Measurements from ENCODE around the gene HSPBP1. TPM values are rescaled to one million over a fixed set of nuclear protein-coding genes. Genes with fewer than 3 reads are reported as not detected.

HSPBP1 gene
- total RNA-seq, 1 experiment from 2014 or later: 122 TPM

DNA sequence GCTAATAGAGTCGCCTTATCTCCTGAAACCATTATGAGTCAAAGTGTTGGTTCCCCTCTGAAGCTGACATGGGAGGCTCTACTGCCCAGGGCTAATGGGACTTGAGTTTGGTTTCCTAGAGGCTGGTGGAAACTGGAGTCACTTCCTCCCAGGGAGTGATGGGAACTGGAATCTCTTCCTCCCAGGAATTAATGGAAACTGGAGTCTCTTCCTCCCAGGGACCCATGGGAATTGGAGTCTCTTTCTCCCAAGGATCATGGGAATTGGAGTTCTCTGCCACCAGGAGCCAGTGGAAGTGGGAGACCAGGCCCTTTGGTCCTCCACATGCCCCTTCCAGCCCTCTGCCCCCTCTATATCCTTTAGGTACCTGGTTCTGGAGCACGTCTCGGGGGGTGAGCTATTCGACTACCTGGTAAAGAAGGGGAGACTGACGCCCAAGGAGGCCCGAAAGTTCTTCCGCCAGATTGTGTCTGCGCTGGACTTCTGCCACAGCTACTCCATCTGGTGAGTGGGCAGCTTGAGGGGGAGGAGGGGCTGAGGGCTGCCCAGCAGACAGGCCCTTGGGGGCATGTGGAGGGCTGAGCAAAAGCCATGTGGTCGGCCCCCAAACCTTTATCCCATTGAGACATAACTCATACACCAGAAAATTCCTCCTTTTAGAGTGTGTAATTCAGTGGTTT lies 9.3 kb upstream of the HSPBP1 start:
- ChIA-PET CTCF (no interaction called here), POLR2A (ENCODE audit: unreplicated experiment) (no interaction called here)

GRCh38 chr19:55287361-55288079 lies 7.6 kb upstream of the HSPBP1 start:
- H2AFZ ChIP-seq (ENCODE audit: low read length): no peak overlapping the region
- H3K9me2 ChIP-seq (replicated peaks; ENCODE audit: low read length): no peaks in the 10 kb centered on the region
- ChIA-PET POLR2A (ENCODE audit: unreplicated experiment) (no interaction called here), CTCF (no interaction called here)
- H3K4me2 ChIP-seq (ENCODE audit: low read length): no peak overlapping the region
- no peaks in the 10 kb centered on the region for H3K79me2 ChIP-seq (ENCODE audit: low read length)
- H3K4me3 ChIP-seq (ENCODE audit: low read length): no peak overlapping the region
- no peaks in the 10 kb centered on the region for H3K36me3 ChIP-seq (ENCODE audit: low read depth, low read length)
- H3K27ac ChIP-seq (ENCODE audit: low read length): no peak overlapping the region
- H3F3A ChIP-seq (ENCODE audit: low read length, unreplicated experiment): no peaks in the 10 kb centered on the region
- DNase-seq (no peak), ATAC-seq (no peak)
- no peaks in the 10 kb centered on the region for H3K9me3 ChIP-seq (ENCODE audit: low read length)
- BruUV-seq (replicated peaks): no TSS peak
- intact Hi-C loops (cut with micrococcal nuclease): no loop called here
- H4K20me1 ChIP-seq (ENCODE audit: low read length): no peaks in the 10 kb centered on the region
- no peaks in the 10 kb centered on the region for H3K4me1 ChIP-seq (ENCODE audit: insufficient read depth, low read length)
- H3K9ac ChIP-seq (ENCODE audit: low read length): no peak overlapping the region
- TF ChIP-seq, protein P1, sequence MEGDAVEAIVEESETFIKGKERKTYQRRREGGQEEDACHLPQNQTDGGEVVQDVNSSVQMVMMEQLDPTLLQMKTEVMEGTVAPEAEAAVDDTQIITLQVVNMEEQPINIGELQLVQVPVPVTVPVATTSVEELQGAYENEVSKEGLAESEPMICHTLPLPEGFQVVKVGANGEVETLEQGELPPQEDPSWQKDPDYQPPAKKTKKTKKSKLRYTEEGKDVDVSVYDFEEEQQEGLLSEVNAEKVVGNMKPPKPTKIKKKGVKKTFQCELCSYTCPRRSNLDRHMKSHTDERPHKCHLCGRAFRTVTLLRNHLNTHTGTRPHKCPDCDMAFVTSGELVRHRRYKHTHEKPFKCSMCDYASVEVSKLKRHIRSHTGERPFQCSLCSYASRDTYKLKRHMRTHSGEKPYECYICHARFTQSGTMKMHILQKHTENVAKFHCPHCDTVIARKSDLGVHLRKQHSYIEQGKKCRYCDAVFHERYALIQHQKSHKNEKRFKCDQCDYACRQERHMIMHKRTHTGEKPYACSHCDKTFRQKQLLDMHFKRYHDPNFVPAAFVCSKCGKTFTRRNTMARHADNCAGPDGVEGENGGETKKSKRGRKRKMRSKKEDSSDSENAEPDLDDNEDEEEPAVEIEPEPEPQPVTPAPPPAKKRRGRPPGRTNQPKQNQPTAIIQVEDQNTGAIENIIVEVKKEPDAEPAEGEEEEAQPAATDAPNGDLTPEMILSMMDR (conservative IDR thresholded peaks at IDR 0.05; ENCODE audit: low read depth, low read length): no peak
- TF ChIP-seq EZH2phosphoT487 (IDR thresholded peaks at IDR 0.05; ENCODE audit: borderline replicate concordance, low read length) (no peak), EZH2 (IDR thresholded peaks at IDR 0.05; ENCODE audit: low read length, unreplicated experiment) (no peak)
- H3K27me3 ChIP-seq (ENCODE audit: low read length): 0 out of 2 replicates have a peak, but pooled peaks cover 4% of the 10 kb centered on the region

More for the DNA sequence above, 9.3 kb upstream of the HSPBP1 start:
- Histone ChIP-seq H4K20me1 (ENCODE audit: low read length) (no peaks in the 10 kb centered on the region), H3K79me2 (ENCODE audit: low read length) (no peaks in the 10 kb centered on the region), H3K4me3 (ENCODE audit: low read length) (no peak overlapping the region), H3K4me2 (ENCODE audit: low read length) (no peak overlapping the region), H3F3A (ENCODE audit: low read length, unreplicated experiment) (no peaks in the 10 kb centered on the region), H3K36me3 (ENCODE audit: low read depth, low read length) (no peaks in the 10 kb centered on the region), H3K9me2 (replicated peaks; ENCODE audit: low read length) (no peaks in the 10 kb centered on the region), H3K9me3 (ENCODE audit: low read length) (no peaks in the 10 kb centered on the region), H3K4me1 (ENCODE audit: insufficient read depth, low read length) (no peaks in the 10 kb centered on the region), H3K27ac (ENCODE audit: low read length) (no peak overlapping the region), H2AFZ (ENCODE audit: low read length) (no peak overlapping the region), H3K27me3 (ENCODE audit: low read length) (no peaks in the 10 kb centered on the region), H3K9ac (ENCODE audit: low read length) (no peak overlapping the region)
- no TSS peak for BruUV-seq (replicated peaks)
- peak; percentile 30 for DNase-seq
- intact Hi-C loops (cut with micrococcal nuclease): no loop called here
- ATAC-seq: no peak
- TF ChIP-seq EZH2 (IDR thresholded peaks at IDR 0.05; ENCODE audit: low read length, unreplicated experiment) (no peak), EZH2phosphoT487 (IDR thresholded peaks at IDR 0.05; ENCODE audit: borderline replicate concordance, low read length) (no peak)
- TF ChIP-seq, protein P1 (conservative IDR thresholded peaks at IDR 0.05; ENCODE audit: low read depth, low read length): no peak

Data from PC-3 (cell line).